ENCODE measurements around the gene ITCH. TPM values are rescaled to one million over a fixed set of nuclear protein-coding genes. Genes with fewer than 3 reads are reported as not detected.

The ITCH gene
- total RNA-seq, 1 experiment from 2014 or later: 78.8 TPM

GRCh38 chr20:34507702-34508413, 144.8 kb downstream of the ITCH start:
- Histone ChIP-seq H2AFZ (ENCODE audit: low read depth, low read length, poor library complexity, severe bottlenecking) (no peak overlapping the region), H3K4me3 (replicated peaks in 1 of 2; ENCODE audit: low read depth in 1 of 2, low read length in 2 of 2) (no peak overlapping the region), H3K4me2 (ENCODE audit: low read length) (no peak overlapping the region), H4K20me1 (ENCODE audit: insufficient read depth) (no peaks in the 10 kb centered on the region), H3K79me2 (ENCODE audit: insufficient read depth, low read length) (no peaks in the 10 kb centered on the region), H3K4me1 (ENCODE audit: control insufficient read depth in 1 of 2, insufficient read depth in 2 of 2, low read length in 2 of 2) (no peaks in the 10 kb centered on the region), H3K27ac (ENCODE audit: low read depth, low read length) (no peak overlapping the region), H3K9me2 (ENCODE audit: insufficient read depth) (no peaks in the 10 kb centered on the region), H3K9me3 (ENCODE audit: control insufficient read depth in 1 of 2, insufficient read depth in 1 of 2, low read depth in 1 of 2, low read length in 2 of 2) (no peaks in the 10 kb centered on the region), H3K27me3 (ENCODE audit: insufficient read depth, low read length) (no peaks in the 10 kb centered on the region), H3K36me3 (ENCODE audit: control insufficient read depth in 1 of 2, insufficient read depth in 2 of 2, low read length in 2 of 2) (peaks cover 17 to 29% of the 10 kb centered on the region in 2 experiments), H3K9ac (ENCODE audit: low read length) (no peak overlapping the region)
- CTCF ChIA-PET: interaction anchor here (0.6 kb wide), 1 partner anchor 755 kb away, joined by 3 read pairs; no protein-coding TSS in a partner anchor
- intact Hi-C loops (cut with micrococcal nuclease): no loop called here
- ATAC-seq (no peak), DNase-seq (ENCODE audit: low read depth, low spot score) (no peak)
- RAD21 ChIA-PET (ENCODE audit: low non-redundant PET in 1 of 2, low total read pairs in 2 of 2, uncharacterized antibody in 2 of 2, unreplicated experiment in 2 of 2): no interaction called here
- POLR2A ChIA-PET: no interaction called here
- TF ChIP-seq ZBTB33 (IDR thresholded peaks at IDR 0.05; ENCODE audit: extremely low read depth, insufficient replicate concordance, low read length): no peak
- TF ChIP-seq ATF3 (IDR thresholded peaks at IDR 0.05): no peak
- TF ChIP-seq CEBPB (IDR thresholded peaks at IDR 0.05; ENCODE audit: low read depth): no peak
- TF ChIP-seq EGR1 (IDR thresholded peaks at IDR 0.05; ENCODE audit: low read depth): no peak
- no peak for TF ChIP-seq JUND (IDR thresholded peaks at IDR 0.05)
- TF ChIP-seq ELF1 (IDR thresholded peaks at IDR 0.05; ENCODE audit: borderline replicate concordance, low read depth): no peak
- TF ChIP-seq TCF7L2 (IDR thresholded peaks at IDR 0.05; ENCODE audit: borderline replicate concordance, extremely low read depth, insufficient read depth, insufficient read length): no peak
- no peak for TF ChIP-seq EZH2phosphoT487 (IDR thresholded peaks at IDR 0.05; ENCODE audit: borderline replicate concordance)
- no peak for TF ChIP-seq ZNF274 (IDR thresholded peaks at IDR 0.05; ENCODE audit: low read depth, low read length)
- TF ChIP-seq POLR2AphosphoS5 (IDR thresholded peaks at IDR 0.05; ENCODE audit: low read depth, low read length): no peak
- no peak for TF ChIP-seq SRF (IDR thresholded peaks at IDR 0.05; ENCODE audit: low read depth)
- no peak for TF ChIP-seq ZFX (IDR thresholded peaks at IDR 0.05)
- TF ChIP-seq YY1 (IDR thresholded peaks at IDR 0.05; ENCODE audit: extremely low read depth, insufficient replicate concordance, low read depth, low read length): no peak
- TF ChIP-seq, protein P1, sequence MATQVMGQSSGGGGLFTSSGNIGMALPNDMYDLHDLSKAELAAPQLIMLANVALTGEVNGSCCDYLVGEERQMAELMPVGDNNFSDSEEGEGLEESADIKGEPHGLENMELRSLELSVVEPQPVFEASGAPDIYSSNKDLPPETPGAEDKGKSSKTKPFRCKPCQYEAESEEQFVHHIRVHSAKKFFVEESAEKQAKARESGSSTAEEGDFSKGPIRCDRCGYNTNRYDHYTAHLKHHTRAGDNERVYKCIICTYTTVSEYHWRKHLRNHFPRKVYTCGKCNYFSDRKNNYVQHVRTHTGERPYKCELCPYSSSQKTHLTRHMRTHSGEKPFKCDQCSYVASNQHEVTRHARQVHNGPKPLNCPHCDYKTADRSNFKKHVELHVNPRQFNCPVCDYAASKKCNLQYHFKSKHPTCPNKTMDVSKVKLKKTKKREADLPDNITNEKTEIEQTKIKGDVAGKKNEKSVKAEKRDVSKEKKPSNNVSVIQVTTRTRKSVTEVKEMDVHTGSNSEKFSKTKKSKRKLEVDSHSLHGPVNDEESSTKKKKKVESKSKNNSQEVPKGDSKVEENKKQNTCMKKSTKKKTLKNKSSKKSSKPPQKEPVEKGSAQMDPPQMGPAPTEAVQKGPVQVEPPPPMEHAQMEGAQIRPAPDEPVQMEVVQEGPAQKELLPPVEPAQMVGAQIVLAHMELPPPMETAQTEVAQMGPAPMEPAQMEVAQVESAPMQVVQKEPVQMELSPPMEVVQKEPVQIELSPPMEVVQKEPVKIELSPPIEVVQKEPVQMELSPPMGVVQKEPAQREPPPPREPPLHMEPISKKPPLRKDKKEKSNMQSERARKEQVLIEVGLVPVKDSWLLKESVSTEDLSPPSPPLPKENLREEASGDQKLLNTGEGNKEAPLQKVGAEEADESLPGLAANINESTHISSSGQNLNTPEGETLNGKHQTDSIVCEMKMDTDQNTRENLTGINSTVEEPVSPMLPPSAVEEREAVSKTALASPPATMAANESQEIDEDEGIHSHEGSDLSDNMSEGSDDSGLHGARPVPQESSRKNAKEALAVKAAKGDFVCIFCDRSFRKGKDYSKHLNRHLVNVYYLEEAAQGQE (IDR thresholded peaks at IDR 0.05; ENCODE audit: low read depth): no peak
- TF ChIP-seq FOSL1 (IDR thresholded peaks at IDR 0.05; ENCODE audit: low read depth): no peak
- TF ChIP-seq RAD21 (IDR thresholded peaks at IDR 0.05; ENCODE audit: low read depth): no peak
- no peak for TF ChIP-seq SP1 (IDR thresholded peaks at IDR 0.05; ENCODE audit: low read depth)
- no TSS peak for BruUV-seq (replicated peaks)
